Chondrocyte (in vitro differentiated cells): ENCODE data around the gene SPRR2E. TPM values are rescaled to one million over a fixed set of nuclear protein-coding genes. Genes with fewer than 3 reads are reported as not detected.
"Not testable (repeated sequence)": the region's sequence is repeated elsewhere in the genome, so short reads cannot be mapped to it uniquely, and the experiment has no call there.

ENCODE experiments used
- DNase-seq: peaks from one replicate; pipeline ENCODE4 v3.0.0; 2021; ENCODE audit warnings: mixed read lengths, low spot score
- H3K27ac Mint-ChIP-seq: one replicate; pipeline ENCODE4 v1.8.0; 2021; ENCODE audit warnings: mild to moderate bottlenecking, moderate library complexity, mixed read lengths; ENCODE audit not compliant: unreplicated experiment
- H3K27me3 Mint-ChIP-seq: 2 replicates; pipeline ENCODE4 v1.8.0; 2021; ENCODE audit warnings: low read depth, mixed read lengths
- H3K36me3 Mint-ChIP-seq: 2 replicates; pipeline ENCODE4 v1.8.0; 2021; ENCODE audit warnings: low read depth, mixed read lengths
- H3K4me1 Mint-ChIP-seq: 2 replicates; pipeline ENCODE4 v1.8.0; 2021; ENCODE audit warnings: low read depth, mild to moderate bottlenecking, mixed read lengths
- H3K4me3 Mint-ChIP-seq: one replicate; pipeline ENCODE4 v1.8.0; 2021; ENCODE audit warnings: mild to moderate bottlenecking, moderate library complexity, mixed read lengths; ENCODE audit not compliant: unreplicated experiment
- H3K9me3 Mint-ChIP-seq: 2 replicates; pipeline ENCODE4 v1.8.0; 2021; ENCODE audit warnings: low read depth, mixed read lengths
- long read RNA-seq: library from polyadenylated mRNA; stranded (forward); transcript quantifications from one replicate; pipeline ENCODE4 v2.0.0, GENCODE V29; 2021
- total RNA-seq: library from RNA; stranded (reverse); gene quantifications from 3 replicates; pipeline ENCODE4 v1.2.1, GENCODE V29; 2021
- TF ChIP-seq, protein P1 (sequence below): fragments of 200-600 bp; sonication (generic); IDR thresholded peaks from 2 replicates; pipeline ENCODE4 v1.5.0; 2021; ENCODE audit warnings: antibody characterized with exemption, mild to moderate bottlenecking, moderate library complexity

Gene SPRR2E
- total RNA-seq: not detected in 3 replicates
- long read RNA-seq: 0 reads

DNA sequence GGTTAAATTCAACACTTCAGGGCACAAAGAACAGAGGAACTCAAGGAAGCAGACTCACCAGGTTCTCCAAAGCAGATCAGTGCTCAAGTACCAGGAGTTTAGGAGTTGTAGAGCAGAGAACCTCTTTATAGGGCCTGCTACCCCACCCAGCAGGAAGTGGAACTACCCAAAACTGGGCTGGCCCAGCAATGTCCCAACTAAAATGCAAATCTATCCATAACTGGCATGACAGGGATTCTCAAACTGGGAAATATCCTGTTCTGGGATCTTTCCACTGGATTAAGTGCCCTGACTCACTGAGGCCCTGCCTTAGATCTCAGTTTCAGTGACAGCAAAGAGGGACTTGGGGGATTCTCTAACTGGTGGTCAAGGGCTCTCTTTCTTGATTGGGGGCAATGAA is at the start of gene SPRR2E:
Gene SPRR2E, minus strand, starts transcription at position 101 of the 400 bp plus-strand sequence. CDS start 775 bp downstream, outside the sequence.
- Mint-ChIP-seq H3K9me3 (peaks cover 6% of the 10 kb centered on the region), H3K27me3 (no peaks in the 10 kb centered on the region), H3K36me3 (no peaks in the 10 kb centered on the region), H3K27ac (no peak within 1 kb of the TSS), H3K4me1 (no peaks in the 10 kb centered on the region), H3K4me3 (no peak within 1 kb of the TSS)
- TF ChIP-seq, protein P1, sequence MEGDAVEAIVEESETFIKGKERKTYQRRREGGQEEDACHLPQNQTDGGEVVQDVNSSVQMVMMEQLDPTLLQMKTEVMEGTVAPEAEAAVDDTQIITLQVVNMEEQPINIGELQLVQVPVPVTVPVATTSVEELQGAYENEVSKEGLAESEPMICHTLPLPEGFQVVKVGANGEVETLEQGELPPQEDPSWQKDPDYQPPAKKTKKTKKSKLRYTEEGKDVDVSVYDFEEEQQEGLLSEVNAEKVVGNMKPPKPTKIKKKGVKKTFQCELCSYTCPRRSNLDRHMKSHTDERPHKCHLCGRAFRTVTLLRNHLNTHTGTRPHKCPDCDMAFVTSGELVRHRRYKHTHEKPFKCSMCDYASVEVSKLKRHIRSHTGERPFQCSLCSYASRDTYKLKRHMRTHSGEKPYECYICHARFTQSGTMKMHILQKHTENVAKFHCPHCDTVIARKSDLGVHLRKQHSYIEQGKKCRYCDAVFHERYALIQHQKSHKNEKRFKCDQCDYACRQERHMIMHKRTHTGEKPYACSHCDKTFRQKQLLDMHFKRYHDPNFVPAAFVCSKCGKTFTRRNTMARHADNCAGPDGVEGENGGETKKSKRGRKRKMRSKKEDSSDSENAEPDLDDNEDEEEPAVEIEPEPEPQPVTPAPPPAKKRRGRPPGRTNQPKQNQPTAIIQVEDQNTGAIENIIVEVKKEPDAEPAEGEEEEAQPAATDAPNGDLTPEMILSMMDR: no peak
- DNase-seq: no peak

DNA sequence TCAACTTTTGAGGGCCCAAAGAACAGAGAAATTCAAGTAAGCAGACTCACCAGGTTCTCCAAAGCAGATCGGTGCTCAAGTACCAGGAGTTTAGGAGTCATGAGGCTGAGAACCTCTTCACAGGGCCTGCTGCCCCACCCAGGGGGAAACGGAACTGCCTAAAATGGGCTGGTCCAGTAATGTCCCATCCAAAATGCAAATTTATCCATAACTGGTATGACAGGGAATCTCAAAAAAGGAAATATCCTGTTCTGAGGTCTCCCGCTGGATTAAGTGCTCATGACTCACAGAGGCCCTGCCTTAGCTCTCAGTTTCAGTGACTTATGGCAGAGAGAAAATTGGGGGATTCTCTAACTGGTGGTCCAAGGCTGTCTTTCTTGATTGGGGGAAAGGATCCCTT is 47.1 kb upstream of the SPRR2E start:
- H3K27me3 Mint-ChIP-seq: peaks cover 9% of the 10 kb centered on the region
- no peak for DNase-seq
- no peaks in the 10 kb centered on the region for H3K9me3 Mint-ChIP-seq
- H3K36me3 Mint-ChIP-seq: no peaks in the 10 kb centered on the region
- H3K4me3 Mint-ChIP-seq: no peak overlapping the region
- H3K27ac Mint-ChIP-seq: no peak overlapping the region
- TF ChIP-seq, protein P1: no peak
- no peaks in the 10 kb centered on the region for H3K4me1 Mint-ChIP-seq

DNA sequence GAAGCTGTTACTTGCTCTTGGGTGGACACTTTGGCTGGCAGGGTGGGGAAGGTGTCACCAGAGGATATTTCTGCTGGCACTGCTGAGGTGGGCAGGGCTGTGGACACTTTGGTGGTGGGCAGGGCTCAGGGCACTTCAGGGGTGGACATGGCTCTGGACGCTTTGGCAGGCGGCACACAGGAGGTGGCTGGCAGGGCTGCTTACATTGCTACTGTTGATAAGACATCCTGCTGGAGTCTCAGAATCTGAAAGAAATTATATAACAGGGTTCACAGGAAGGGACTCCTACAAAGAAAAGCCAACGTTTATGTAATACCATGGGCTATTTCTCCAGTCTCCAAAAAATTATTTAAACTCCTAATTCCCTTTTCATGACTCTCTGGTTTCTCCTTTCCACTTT is 46.2 kb upstream of the SPRR2E start:
- DNase-seq: no peak
- H3K27me3 Mint-ChIP-seq: peaks cover 7% of the 10 kb centered on the region

DNA sequence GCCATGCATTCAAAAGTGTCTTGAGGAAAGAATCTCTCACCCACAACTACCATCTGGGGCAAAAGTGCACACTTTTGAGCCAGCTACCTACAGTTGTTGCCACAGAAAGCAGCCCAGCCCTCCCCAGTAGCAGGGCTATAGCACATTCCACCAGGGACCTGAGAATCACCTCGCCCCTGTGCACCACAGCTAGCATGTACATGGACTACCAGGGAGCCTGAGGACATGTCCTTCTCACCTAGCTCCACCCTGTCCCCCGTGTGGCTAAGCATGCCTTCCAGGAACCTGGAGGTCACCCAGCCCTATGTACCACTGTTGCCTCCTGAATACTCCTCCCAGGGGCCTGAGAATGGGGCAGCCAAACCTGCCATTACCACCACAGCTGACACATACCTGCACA is 39.4 kb upstream of the SPRR2E start:
- DNase-seq: no peak
- H3K27ac Mint-ChIP-seq: no peak overlapping the region
- TF ChIP-seq, protein P1: no peak
- H3K9me3 Mint-ChIP-seq: no peaks in the 10 kb centered on the region
- no peaks in the 10 kb centered on the region for H3K4me1 Mint-ChIP-seq
- no peak overlapping the region for H3K4me3 Mint-ChIP-seq
- peaks cover 5% of the 10 kb centered on the region for H3K27me3 Mint-ChIP-seq
- no peaks in the 10 kb centered on the region for H3K36me3 Mint-ChIP-seq

More for the DNA sequence above, 46.2 kb upstream of the SPRR2E start:
- no peaks in the 10 kb centered on the region for H3K36me3 Mint-ChIP-seq
- H3K27ac Mint-ChIP-seq: no peak overlapping the region
- H3K4me1 Mint-ChIP-seq: no peaks in the 10 kb centered on the region
- TF ChIP-seq, protein P1: no peak
- H3K4me3 Mint-ChIP-seq: no peak overlapping the region
- H3K9me3 Mint-ChIP-seq: no peaks in the 10 kb centered on the region

DNA sequence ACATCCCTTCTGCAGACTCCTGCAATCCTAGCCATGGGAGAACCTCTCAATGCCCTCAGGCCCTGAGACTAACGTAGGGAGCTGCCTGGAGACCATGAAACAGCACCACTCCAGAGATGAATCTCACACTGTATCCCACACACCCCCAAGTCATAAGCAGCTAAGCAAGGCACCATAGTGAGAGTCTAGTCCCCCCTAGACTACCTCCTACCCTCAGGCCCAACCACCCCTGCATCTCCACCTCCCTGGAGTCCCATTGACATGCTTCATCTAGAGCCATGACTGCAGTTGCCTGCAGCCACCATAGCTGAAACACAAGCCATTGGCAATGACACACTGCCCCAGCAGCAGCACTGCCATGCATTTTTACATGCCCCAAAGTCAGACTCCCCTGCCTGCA is 38.9 kb upstream of the SPRR2E start:
- H3K9me3 Mint-ChIP-seq: no peaks in the 10 kb centered on the region
- H3K4me1 Mint-ChIP-seq: no peaks in the 10 kb centered on the region
- no peak overlapping the region for H3K27ac Mint-ChIP-seq
- H3K27me3 Mint-ChIP-seq: peaks cover 5% of the 10 kb centered on the region
- H3K4me3 Mint-ChIP-seq: no peak overlapping the region
- H3K36me3 Mint-ChIP-seq: no peaks in the 10 kb centered on the region
- TF ChIP-seq, protein P1: no peak
- no peak for DNase-seq

DNA sequence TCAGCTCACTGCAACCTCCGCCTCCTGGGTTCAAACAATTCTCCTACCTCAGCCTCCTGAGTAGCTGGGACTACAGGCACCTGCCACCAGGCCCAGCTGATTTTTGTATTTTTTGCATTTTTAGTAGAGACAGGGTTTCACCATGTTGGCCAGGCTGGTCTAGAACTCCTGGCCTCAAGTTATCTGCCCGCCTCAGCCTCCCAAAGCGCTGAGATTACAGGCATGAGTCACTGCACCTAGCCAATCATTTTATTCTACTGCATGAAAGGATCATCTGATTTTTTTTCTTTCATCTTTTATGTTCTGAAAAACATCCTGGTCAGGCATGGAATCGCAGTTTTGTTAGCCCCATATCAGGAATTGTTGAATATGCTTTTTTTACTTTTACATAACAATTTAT is 34.4 kb upstream of the SPRR2E start:
- H3K4me1 Mint-ChIP-seq, H3K27ac Mint-ChIP-seq, DNase-seq, H3K27me3 Mint-ChIP-seq, H3K4me3 Mint-ChIP-seq, H3K36me3 Mint-ChIP-seq: not testable (repeated sequence)
- peaks cover 12% of the 10 kb centered on the region for H3K9me3 Mint-ChIP-seq
